Sigmoid colon (tissue), 7 donors: Measurements from ENCODE around the gene TVP23C. TPM values are rescaled to one million over a fixed set of nuclear protein-coding genes. Genes with fewer than 3 reads are reported as not detected.

Experiments
- DNase-seq: peaks from one replicate; pipeline ENCODE4 v3.0.0-alpha.2; 2019
- H3K27ac ChIP-seq, 4 donors: fragments of 200-600 bp; sonication (generic); one replicate each; pipeline ENCODE4 v1.5.1; 2016 to 2019; ENCODE audit warnings: mild to moderate bottlenecking in 1 of 4
- H3K27me3 ChIP-seq, 3 donors: fragments of 200-600 bp; sonication (generic); one replicate each; pipeline ENCODE4 v1.5.1; 2019; ENCODE audit warnings: mild to moderate bottlenecking in 1 of 3
- H3K36me3 ChIP-seq, 4 donors: fragments of 200-600 bp; sonication (generic); one replicate each; pipeline ENCODE4 v1.5.1; 2016 to 2019
- H3K4me1 ChIP-seq, 4 donors: fragments of 200-600 bp; sonication (generic); one replicate each; pipeline ENCODE4 v1.5.1; 2017 to 2019
- H3K4me3 ChIP-seq, 4 donors: fragments of 200-600 bp; sonication (generic); one replicate each; pipeline ENCODE4 v1.5.1; 2017 to 2019; ENCODE audit warnings: mild to moderate bottlenecking in 2 of 4, moderate library complexity in 1 of 4
- H3K9me3 ChIP-seq, 4 donors: fragments of 200-600 bp in 3 of 4; sonication (generic) in 3 of 4; one replicate each; pipeline versions ENCODE4 v1.5.1 to v1.6.1; 2013 to 2019
- CTCF ChIP-seq, 4 experiments: fragments of 450-650 bp in 3 of 4; fragments of 200-600 bp in 1 of 4; IDR thresholded peaks; one replicate each; pipeline ENCODE4 v1.5.1; 2016 to 2019; ENCODE audit warnings: antibody characterized with exemption in 4 of 4, mild to moderate bottlenecking in 3 of 4, moderate library complexity in 2 of 4
- EP300 ChIP-seq, 4 donors: sonication (generic); formaldehyde crosslinking; IDR thresholded peaks; one replicate each; pipeline ENCODE4 v1.6.1; 2017; ENCODE audit warnings: antibody characterized with exemption in 4 of 4
- POLR2A ChIP-seq, 2 donors: fragments of 450-650 bp; IDR thresholded peaks; one replicate each; pipeline ENCODE4 v1.6.1; 2016; ENCODE audit warnings: antibody characterized with exemption in 2 of 2, mild to moderate bottlenecking in 2 of 2, moderate library complexity in 2 of 2
- POLR2AphosphoS5 ChIP-seq, 4 donors: sonication (generic); formaldehyde crosslinking; IDR thresholded peaks; one replicate each; pipeline ENCODE4 v1.6.1; 2017; ENCODE audit warnings: antibody characterized with exemption in 4 of 4
- WGBS, 2 donors: extraction: QIAGEN DNeasy Blood & Tissue Kit; methylation state at CpG; one replicate each; pipeline ENCODE4 v1.1.7; 2013; 5-methylcytosine and 5-hydroxymethylcytosine counted together
- intact Hi-C: fragments of 100-400 bp; cut with DNase I; formaldehyde crosslinking; loops from one replicate; pipeline ENCODE4 v1.15.1; 2023
- polyA plus RNA-seq, 3 donors: library from polyadenylated mRNA; stranded (reverse); fragments of 200-250 nt; gene quantifications; one replicate each; pipeline ENCODE4 v1.2.3, GENCODE V29; 2013
- small RNA-seq, 3 donors: library from RNA; depleted of rRNA; stranded (forward); fragments of <200 nt; gene quantifications; one replicate each; pipeline ENCODE3, GENCODE V24; 2016
- total RNA-seq, 4 donors: library from RNA; depleted of rRNA; stranded (reverse); fragments of >200 nt; gene quantifications; one replicate each; pipeline ENCODE4 v1.1.0, GENCODE V29; 2016
- donor health status: healthy with polysubstance abuse.
- donor health status: Bipolar disorder and iron deficiency.
- donor health status: healthy.

TVP23C gene
- total and polyA plus RNA-seq, 7 donors, result 1.4 to 18.1 (median 9.4) TPM; not detected in 1

GRCh38 chr17:15454346-15454745, 108.9 kb downstream of the TVP23C start:
- Histone ChIP-seq H3K27ac (peak overlapping the region; percentile 3 to 44 (median 31)), H3K36me3 (no peaks in the 10 kb centered on the region), H3K4me3 (no peak overlapping the region), H3K4me1 (peaks cover 0 to 46% (median 32%) of the 10 kb centered on the region in 4 donors), H3K9me3 (peaks cover 0 to 5% (median 0%) of the 10 kb centered on the region in 4 donors), H3K27me3 (no peaks in the 10 kb centered on the region)
- TF ChIP-seq POLR2A (IDR thresholded peaks at IDR 0.05) (no peak), POLR2AphosphoS5 (IDR thresholded peaks at IDR 0.05) (no peak), CTCF (IDR thresholded peaks at IDR 0.05) (no peak), EP300 (IDR thresholded peaks at IDR 0.05) (no peak)
- intact Hi-C loops, result loop anchor here (2.0 kb wide), 1 partner anchor 18 kb away; no protein-coding TSS in a partner anchor
- 94 to 97% methylated on average over 5 of the region's 5 CpGs for WGBS, 2 donors
- DNase-seq, result peak; percentile 15

DNA sequence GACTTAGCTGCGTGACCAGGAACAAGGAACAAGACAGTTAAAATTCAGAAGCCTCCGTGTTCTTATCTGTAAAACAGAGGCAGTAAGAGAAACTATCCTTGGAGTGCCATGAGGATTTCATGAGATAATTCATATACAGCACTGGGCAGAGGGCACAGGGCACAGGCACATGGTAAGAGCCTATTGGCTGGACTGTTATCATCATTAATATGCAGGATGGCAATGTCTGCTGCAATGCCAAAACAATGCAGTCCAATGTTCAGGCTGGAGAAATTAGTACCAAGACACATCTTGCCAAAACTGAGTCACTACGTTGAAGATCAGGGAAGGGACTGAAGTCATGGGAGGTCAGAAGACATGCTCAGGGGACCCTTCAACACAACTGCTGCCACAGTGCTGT, 109.5 kb downstream of the TVP23C start:
- Histone ChIP-seq H3K4me1 (peaks cover 0 to 42% (median 30%) of the 10 kb centered on the region in 4 donors), H3K9me3 (peaks cover 0 to 5% (median 0%) of the 10 kb centered on the region in 4 donors), H3K27ac (peak overlapping the region; percentile 3 to 44 (median 31)), H3K4me3 (no peak overlapping the region), H3K36me3 (no peaks in the 10 kb centered on the region), H3K27me3 (no peaks in the 10 kb centered on the region)
- WGBS, 2 donors, result 20 to 75% methylated on average over 3 of the region's 3 CpGs
- intact Hi-C loops, result loop anchor here (2.0 kb wide), 1 partner anchor 17 kb away; no protein-coding TSS in a partner anchor
- DNase-seq, result no peak
- TF ChIP-seq EP300 (IDR thresholded peaks at IDR 0.05) (no peak), CTCF (IDR thresholded peaks at IDR 0.05) (no peak), POLR2AphosphoS5 (IDR thresholded peaks at IDR 0.05) (no peak), POLR2A (IDR thresholded peaks at IDR 0.05) (no peak)

GRCh38 chr17:15453246-15453645, 110.0 kb downstream of the TVP23C start:
- H3K9me3 ChIP-seq, result peaks cover 0 to 5% (median 0%) of the 10 kb centered on the region in 4 donors
- no peak for DNase-seq
- no peaks in the 10 kb centered on the region for H3K27me3 ChIP-seq
- no peak for TF ChIP-seq EP300 (IDR thresholded peaks at IDR 0.05)
- TF ChIP-seq POLR2AphosphoS5 (IDR thresholded peaks at IDR 0.05), result no peak
- TF ChIP-seq POLR2A (IDR thresholded peaks at IDR 0.05), result no peak
- no peak for TF ChIP-seq CTCF (IDR thresholded peaks at IDR 0.05)
- intact Hi-C loops, result no loop called here
- H3K4me1 ChIP-seq, result peaks cover 0 to 37% (median 25%) of the 10 kb centered on the region in 4 donors
- no peak overlapping the region for H3K4me3 ChIP-seq
- H3K36me3 ChIP-seq, result no peaks in the 10 kb centered on the region
- 77 to 83% methylated on average over 4 of the region's 4 CpGs for WGBS, 2 donors
- peak overlapping the region; percentile 3 to 44 (median 34) for H3K27ac ChIP-seq

DNA sequence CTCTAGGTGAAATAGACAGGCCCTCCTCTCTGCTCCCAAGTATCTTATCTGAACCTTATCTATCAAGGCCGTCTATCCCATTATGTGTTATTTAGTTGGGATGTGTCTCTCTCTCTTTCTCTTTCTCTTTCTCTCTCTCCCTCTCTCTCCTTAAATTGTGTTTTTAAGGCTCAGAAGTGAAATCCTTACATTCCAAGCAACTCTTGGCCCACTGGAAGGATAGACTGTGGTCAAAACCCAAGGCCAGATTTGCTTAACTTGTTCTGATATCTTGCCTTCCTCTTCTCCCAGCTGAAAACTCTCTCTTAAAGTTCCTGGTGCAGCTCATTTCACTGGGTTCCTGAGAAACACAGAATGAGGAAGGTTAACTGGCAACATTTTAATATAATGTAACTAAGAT, 110.5 kb downstream of the TVP23C start:
- H3K4me1 ChIP-seq, result peaks cover 0 to 32% (median 20%) of the 10 kb centered on the region in 4 donors
- peaks cover 0 to 5% (median 0%) of the 10 kb centered on the region in 4 donors for H3K9me3 ChIP-seq
- 27 to 69% methylated on average over 1 of the region's 1 CpG for WGBS, 2 donors
- intact Hi-C loops, result no loop called here
- DNase-seq, result no peak
- TF ChIP-seq POLR2AphosphoS5 (IDR thresholded peaks at IDR 0.05), result no peak
- TF ChIP-seq POLR2A (IDR thresholded peaks at IDR 0.05), result no peak
- no peak for TF ChIP-seq CTCF (IDR thresholded peaks at IDR 0.05)
- no peak for TF ChIP-seq EP300 (IDR thresholded peaks at IDR 0.05)
- no peak overlapping the region for H3K4me3 ChIP-seq
- peak overlapping the region in 2 of 4 donors; percentile 33 to 35 for H3K27ac ChIP-seq
- H3K27me3 ChIP-seq, result no peaks in the 10 kb centered on the region
- H3K36me3 ChIP-seq, result no peaks in the 10 kb centered on the region

Small RNAs within 50 kb of the gene (small RNA-seq; reads per million reads assigned to genes)
- gene AC005838.1, result 0 reads per million in 3 donors
- 0 reads per million in 3 donors for gene RF00090

Other genes with a start within 250 kb of the TVP23C start
- gene TEKT3, start 221.9 kb downstream of the TVP23C start, total RNA-seq, result 1 to 10 TPM in 1 of 4 donors, not detected in 3; 1.8 TPM
- under 1 TPM in 1 of 3 donors, not detected in 2; 0.26 TPM for gene TEKT3, start 221.9 kb downstream of the TVP23C start, polyA plus RNA-seq
- gene CDRT4, start 95.9 kb downstream of the TVP23C start, total RNA-seq, result 1 to 10 TPM in 3 of 4 donors, not detected in 1; 2.5 to 5.0 (median 3.8) TPM
- 1 to 10 TPM; 1.8 to 6.6 (median 3.5) TPM for gene CDRT4, start 95.9 kb downstream of the TVP23C start, polyA plus RNA-seq
- gene FBXW10B, start 56.2 kb upstream of the TVP23C start, total RNA-seq, result under 1 TPM in 1 of 4 donors, not detected in 3; 0.55 TPM
- gene FBXW10B, start 56.2 kb upstream of the TVP23C start, polyA plus RNA-seq, result 1 to 10 TPM in 1 of 3 donors, not detected in 2; 1.0 TPM
- gene TRIM16, start 120.8 kb upstream of the TVP23C start, total RNA-seq, result 10 to 100 TPM in 3 of 4 donors, 1 to 10 TPM in 1; 8.8 to 24.6 (median 17.4) TPM
- gene TRIM16, start 120.8 kb upstream of the TVP23C start, polyA plus RNA-seq, result 10 to 100 TPM; 13.6 to 16.2 (median 14.4) TPM
- gene ZNF286A, start 136.3 kb upstream of the TVP23C start, total RNA-seq, result 10 to 100 TPM in 3 of 4 donors, 1 to 10 TPM in 1; 8.3 to 25.7 (median 22.9) TPM
- 10 to 100 TPM in 1 of 3 donors, 1 to 10 TPM in 2; 6.0 to 14.4 (median 7.9) TPM for gene ZNF286A, start 136.3 kb upstream of the TVP23C start, polyA plus RNA-seq
- 1 to 10 TPM in 1 of 4 donors, under 1 TPM in 1, not detected in 2; 0.66 to 1.1 TPM for gene TBC1D26, start 168.8 kb upstream of the TVP23C start, total RNA-seq
- under 1 TPM in 1 of 3 donors, not detected in 2; 0.10 TPM for gene TBC1D26, start 168.8 kb upstream of the TVP23C start, polyA plus RNA-seq